Psoas muscle (tissue), 8 donors: Measurements from ENCODE around the gene CERKL. TPM values are rescaled to one million over a fixed set of nuclear protein-coding genes. Genes with fewer than 3 reads are reported as not detected.

ENCODE experiments used
- ATAC-seq, 4 donors: fragments of 200-7000 bp; cut with Tn5 transposase; one replicate each; pipeline ENCODE4 v1.9.1; 2020; ENCODE audit warnings: moderate library complexity in 3 of 4, mild to moderate bottlenecking in 2 of 4
- DNase-seq, 2 donors: peaks; one replicate each; pipeline ENCODE4 v3.0.0-alpha.2; 2020
- H3K27ac ChIP-seq: fragments of 200-600 bp; one replicate; pipeline ENCODE4 v1.8.0; 2022
- H3K27me3 ChIP-seq, 3 donors: fragments of 200-600 bp in 1 of 3; one replicate each; pipeline versions ENCODE4 v1.6.1 to v1.8.0; 2013 to 2022; ENCODE audit warnings: low read length in 2 of 3, mild to moderate bottlenecking in 2 of 3, moderate library complexity in 1 of 3; ENCODE audit not compliant: insufficient read depth in 3 of 3
- H3K36me3 ChIP-seq, 2 donors: fragments of 200-600 bp in 1 of 2; one replicate each; pipeline versions ENCODE4 v1.6.1 to v1.8.0; 2013 to 2022; ENCODE audit warnings: low read depth in 1 of 2, mild to moderate bottlenecking in 1 of 2, moderate library complexity in 1 of 2; ENCODE audit not compliant: insufficient read depth in 1 of 2
- H3K4me1 ChIP-seq: fragments of 200-600 bp; one replicate; pipeline ENCODE4 v1.8.0; 2022
- H3K4me3 ChIP-seq: fragments of 200-600 bp; one replicate; pipeline ENCODE4 v1.8.0; 2022; ENCODE audit warnings: mild to moderate bottlenecking
- H3K9me3 ChIP-seq: fragments of 200-600 bp; one replicate; pipeline ENCODE4 v1.8.0; 2022
- WGBS, 3 donors: extraction: QIAGEN DNeasy Blood & Tissue Kit; methylation state at CpG; one replicate each; pipeline versions ENCODE4 v1.1.6 to v1.1.7; 2013; 5-methylcytosine and 5-hydroxymethylcytosine counted together
- intact Hi-C, 2 donors: fragments of 100-400 bp; cut with DNase I; formaldehyde crosslinking; loops; one replicate each; pipeline versions ENCODE4 v1.11.0 to v1.14.2; 2022
- polyA plus RNA-seq, 3 donors: library from polyadenylated mRNA; stranded (reverse); fragments of 200-250 nt; gene quantifications; one replicate each; pipeline ENCODE4 v1.2.3, GENCODE V29; 2013
- total RNA-seq, 4 donors: library from RNA; stranded (reverse); fragmentation: NEBNext Ultra II Directional in 2 of 4; extraction: Animal tissue kit (Norgen Biotek cat#: 25700) in 2 of 4; gene quantifications; one replicate each; pipeline versions ENCODE4 v1.2.1 to v1.2.4, GENCODE V29; 2021 to 2023
- TF ChIP-seq, protein P1 (sequence below): fragments of 200-600 bp; IDR thresholded peaks from one replicate; pipeline ENCODE4 v1.8.0; 2022; ENCODE audit warnings: antibody characterized with exemption
- donor health status: healthy with polysubstance abuse.
- donor health status: DM: no; HTN: no; CAD: no; lungs with moderate emphysema.
- donor health status: Bipolar disorder and iron deficiency.
- donor health status: healthy.
- donor health status: DM: yes; HTN: yes; CAD: no.
- donor health status: DM: no; HTN: no; CAD: no.
- donor health status: DM: no; HTN: no; CAD: no.
- donor health status: DM: yes; HTN: yes; CAD: no.

CERKL gene
- total and polyA plus RNA-seq, 7 donors = not detected

- WGBS, 3 donors = 43 to 88% (median 54%) methylated on average over 1 of the region's 1 CpG
- TF ChIP-seq, protein P1, sequence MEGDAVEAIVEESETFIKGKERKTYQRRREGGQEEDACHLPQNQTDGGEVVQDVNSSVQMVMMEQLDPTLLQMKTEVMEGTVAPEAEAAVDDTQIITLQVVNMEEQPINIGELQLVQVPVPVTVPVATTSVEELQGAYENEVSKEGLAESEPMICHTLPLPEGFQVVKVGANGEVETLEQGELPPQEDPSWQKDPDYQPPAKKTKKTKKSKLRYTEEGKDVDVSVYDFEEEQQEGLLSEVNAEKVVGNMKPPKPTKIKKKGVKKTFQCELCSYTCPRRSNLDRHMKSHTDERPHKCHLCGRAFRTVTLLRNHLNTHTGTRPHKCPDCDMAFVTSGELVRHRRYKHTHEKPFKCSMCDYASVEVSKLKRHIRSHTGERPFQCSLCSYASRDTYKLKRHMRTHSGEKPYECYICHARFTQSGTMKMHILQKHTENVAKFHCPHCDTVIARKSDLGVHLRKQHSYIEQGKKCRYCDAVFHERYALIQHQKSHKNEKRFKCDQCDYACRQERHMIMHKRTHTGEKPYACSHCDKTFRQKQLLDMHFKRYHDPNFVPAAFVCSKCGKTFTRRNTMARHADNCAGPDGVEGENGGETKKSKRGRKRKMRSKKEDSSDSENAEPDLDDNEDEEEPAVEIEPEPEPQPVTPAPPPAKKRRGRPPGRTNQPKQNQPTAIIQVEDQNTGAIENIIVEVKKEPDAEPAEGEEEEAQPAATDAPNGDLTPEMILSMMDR = no peak
- ATAC-seq (no peak), DNase-seq (no peak)
- Histone ChIP-seq H3K36me3 (no peaks in the 10 kb centered on the region), H3K9me3 (no peaks in the 10 kb centered on the region), H3K27ac (no peak overlapping the region), H3K27me3 (no peaks in the 10 kb centered on the region), H3K4me3 (no peak overlapping the region), H3K4me1 (no peaks in the 10 kb centered on the region)
- intact Hi-C loops = no loop called here
Observed at GRCh38 chr2:181517685-181518301, 139.1 kb downstream of the CERKL start.

- intact Hi-C loops = no loop called here
- Histone ChIP-seq H3K9me3 (no peaks in the 10 kb centered on the region), H3K4me3 (no peak overlapping the region), H3K36me3 (no peaks in the 10 kb centered on the region), H3K27me3 (no peaks in the 10 kb centered on the region), H3K4me1 (no peaks in the 10 kb centered on the region), H3K27ac (no peak overlapping the region)
- ATAC-seq = no peak
- TF ChIP-seq, protein P1 = no peak
- no peak for DNase-seq
Observed at GRCh38 chr2:181516992-181517391, 139.9 kb downstream of the CERKL start.

- WGBS, 3 donors = 41 to 77% (median 66%) methylated on average over 3 of the region's 3 CpGs
- Histone ChIP-seq H3K4me1 (no peaks in the 10 kb centered on the region), H3K9me3 (no peaks in the 10 kb centered on the region), H3K27me3 (no peaks in the 10 kb centered on the region), H3K27ac (no peak overlapping the region), H3K36me3 (no peaks in the 10 kb centered on the region), H3K4me3 (no peak overlapping the region)
- intact Hi-C loops = no loop called here
- ATAC-seq = no peak
- TF ChIP-seq, protein P1 = no peak
- no peak for DNase-seq
Observed at GRCh38 chr2:181515719-181516118, 141.2 kb downstream of the CERKL start.

DNA sequence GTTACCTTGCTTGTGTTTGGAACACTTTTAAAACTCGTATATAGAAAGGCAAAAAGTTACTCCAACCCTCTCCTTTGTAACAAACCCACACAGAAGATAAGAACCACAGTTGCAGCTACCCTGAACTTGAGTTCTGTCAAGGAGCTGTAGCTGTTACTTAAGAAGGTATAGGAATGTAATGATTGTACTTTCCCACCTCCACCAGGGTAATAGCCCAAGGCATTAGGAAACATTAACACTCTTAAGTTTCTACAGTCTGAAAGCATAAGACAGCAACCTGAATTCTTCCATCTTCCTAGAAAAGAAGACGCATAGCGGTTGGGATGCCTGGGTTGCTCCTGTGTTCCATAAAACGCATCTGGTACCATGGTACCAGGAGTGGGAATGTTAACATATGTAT, 156.7 kb downstream of the CERKL start:
- WGBS, 3 donors = 92 to 93% (median 92%) methylated on average over 4 of the region's 4 CpGs
- ATAC-seq (no peak), DNase-seq (no peak)
- H3K4me3 ChIP-seq = no peak overlapping the region
- TF ChIP-seq, protein P1 = no peak
- no peaks in the 10 kb centered on the region for H3K27me3 ChIP-seq
- H3K9me3 ChIP-seq = no peaks in the 10 kb centered on the region
- H3K4me1 ChIP-seq = no peaks in the 10 kb centered on the region
- no peak overlapping the region for H3K27ac ChIP-seq
- intact Hi-C loops = no loop called here
- no peaks in the 10 kb centered on the region for H3K36me3 ChIP-seq

- no peak for ATAC-seq
- intact Hi-C loops = no loop called here
Observed at GRCh38 chr2:181499231-181499630, 157.7 kb downstream of the CERKL start.

More at GRCh38 chr2:181499231-181499630, 157.7 kb downstream of the CERKL start:
- H3K4me1 ChIP-seq = no peaks in the 10 kb centered on the region
- TF ChIP-seq, protein P1 = no peak
- H3K4me3 ChIP-seq = no peak overlapping the region
- H3K36me3 ChIP-seq = no peaks in the 10 kb centered on the region
- H3K9me3 ChIP-seq = no peaks in the 10 kb centered on the region
- no peaks in the 10 kb centered on the region for H3K27me3 ChIP-seq
- DNase-seq = no peak
- 32 to 42% (median 39%) methylated on average over 4 of the region's 4 CpGs for WGBS, 3 donors
- no peak overlapping the region for H3K27ac ChIP-seq
